Colon (tissue), 2 donors: ENCODE data around the gene C1GALT1.

Experiments used
- FAIRE-seq: peaks from 2 replicates; lab custom pipeline; 2012; peaks lifted over from hg19 to GRCh38; lab: Jason Lieb, UNC
- donor health status: control.
- donor health status: control.

The C1GALT1 gene

GRCh38 chr7:7272294-7272693, 90.0 kb downstream of the C1GALT1 start:
- no peak for FAIRE-seq

DNA sequence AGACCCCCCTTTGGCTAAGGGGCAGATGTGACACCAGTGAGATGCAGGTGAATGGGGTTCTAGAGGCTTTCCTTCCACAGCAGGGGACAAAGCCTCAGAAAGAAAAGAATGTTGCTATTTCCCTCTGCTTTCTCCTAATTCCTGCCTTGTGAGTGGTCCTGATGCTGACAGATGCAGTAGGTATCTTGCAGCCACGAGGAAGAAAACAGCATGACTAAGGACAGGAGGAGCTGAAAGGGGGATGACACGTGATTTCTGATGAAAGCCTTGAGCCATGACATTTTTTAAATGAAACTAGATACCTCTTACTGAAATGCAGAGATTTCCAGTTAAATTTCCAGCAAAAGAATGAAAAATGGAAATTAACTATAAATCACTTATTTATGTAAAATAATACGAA, 92.4 kb downstream of the C1GALT1 start:
- no peak for FAIRE-seq

DNA sequence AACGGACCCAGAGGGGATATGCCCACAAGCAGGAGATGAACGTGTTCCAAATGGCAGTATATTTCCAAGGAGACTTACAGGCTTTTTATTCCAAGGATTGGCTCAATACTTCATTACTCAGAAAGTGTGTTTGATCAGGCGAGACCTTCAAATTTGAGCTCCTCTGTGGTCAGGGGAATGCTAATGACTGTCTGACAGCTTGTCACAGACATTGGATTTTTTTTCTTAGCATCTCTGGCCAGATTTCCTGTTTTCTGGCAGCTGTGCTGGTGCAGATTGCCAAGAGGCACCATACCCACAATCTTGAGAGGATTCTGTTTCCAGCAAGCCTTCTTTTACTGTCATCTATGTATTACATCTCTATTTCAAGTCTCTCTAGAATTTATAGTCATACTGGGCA, 93.8 kb downstream of the C1GALT1 start:
- no peak for FAIRE-seq

- FAIRE-seq, result no peak
Measured at GRCh38 chr7:7290429-7291122, 108.2 kb downstream of the C1GALT1 start.

- FAIRE-seq, result no peak
Measured at GRCh38 chr7:7292085-7292484, 109.7 kb downstream of the C1GALT1 start.

- FAIRE-seq, result no peak
Measured at GRCh38 chr7:7292608-7293007, 110.3 kb downstream of the C1GALT1 start.

DNA sequence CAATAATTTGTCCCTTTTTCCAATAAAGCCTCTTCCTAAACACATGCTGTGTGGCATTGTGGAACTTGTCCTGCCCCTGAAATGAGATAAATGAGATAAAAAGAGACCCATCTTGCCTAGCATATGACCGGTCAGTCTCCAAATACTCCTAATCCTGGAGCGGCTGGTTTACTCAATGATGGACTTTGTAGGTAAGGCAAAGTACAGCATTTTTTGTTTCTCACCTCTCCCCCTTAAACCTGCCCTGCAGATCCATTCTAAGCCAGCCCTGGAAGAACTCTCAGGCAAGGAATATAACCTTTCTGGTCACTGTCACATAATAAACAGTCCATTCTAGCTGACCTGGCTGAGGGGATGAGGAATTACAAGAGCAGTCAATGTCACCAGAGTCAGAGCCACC, 110.7 kb downstream of the C1GALT1 start:
- FAIRE-seq, result no peak

DNA sequence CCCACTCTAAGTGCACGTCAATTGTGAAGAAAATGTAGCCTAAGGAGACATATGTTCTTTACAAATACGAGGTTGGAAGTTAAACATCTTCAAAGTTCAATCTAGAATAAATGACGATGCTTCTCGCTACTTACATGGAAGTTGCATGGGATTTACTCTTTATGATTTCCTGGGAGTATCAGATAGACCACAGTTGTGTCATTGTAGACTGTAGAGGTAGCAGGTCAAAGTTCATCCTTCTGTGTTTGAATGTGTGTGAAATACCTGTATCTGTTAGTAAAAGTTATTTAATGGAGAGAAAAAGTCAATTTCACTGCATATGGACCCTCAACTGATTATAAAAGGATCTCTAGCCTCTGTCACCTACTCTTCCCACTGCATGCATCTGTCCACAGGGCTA, 112.6 kb downstream of the C1GALT1 start:
- no peak for FAIRE-seq
